ENCODE measurements around the gene MEIKIN. TPM values are rescaled to one million over a fixed set of nuclear protein-coding genes. Genes with fewer than 3 reads are reported as not detected.

The MEIKIN gene
- total and polyA plus RNA-seq, 2 of the 13 experiments (the other 11 are each of a cell fraction or from before 2014, with no cell fraction given), result not detected

GRCh38 chr5:131796793-131797693 lies 148.4 kb downstream of the MEIKIN start, which contains the start of gene FNIP1 (continued):
- peak; percentile 48; the same call in 1 of the 2 replicates for TF ChIP-seq ZBTB39 (CRISPR knock-in tag; IDR thresholded peaks at IDR 0.05)
- TF ChIP-seq ZSCAN12 (CRISPR knock-in tag; IDR thresholded peaks at IDR 0.05), result no peak
- TF ChIP-seq ZNF670 (CRISPR knock-in tag; IDR thresholded peaks at IDR 0.05; ENCODE audit: borderline replicate concordance), result peak; percentile 98
- 0 out of 2 replicates have a peak, but pooled peaks have one; percentile 38 for TF ChIP-seq RERE (CRISPR knock-in tag; IDR thresholded peaks at IDR 0.05; ENCODE audit: low read depth)
- no peak for TF ChIP-seq CERS6 (CRISPR knock-in tag; IDR thresholded peaks at IDR 0.05)
- TF ChIP-seq NBN (conservative IDR thresholded peaks at IDR 0.05), result no peak
- TF ChIP-seq ZC3H4 (CRISPR knock-in tag; IDR thresholded peaks at IDR 0.05; ENCODE audit: borderline replicate concordance), result peak; percentile 66; the same call in 1 of the 2 replicates
- TF ChIP-seq SETDB1 (CRISPR knock-in tag; IDR thresholded peaks at IDR 0.05; ENCODE audit: borderline replicate concordance), result no peak
- TF ChIP-seq ZFP36L2 (CRISPR knock-in tag; IDR thresholded peaks at IDR 0.05), result no peak
- peak; percentile 59; the same call in 1 of the 2 replicates for TF ChIP-seq NCOR1 (IDR thresholded peaks at IDR 0.05; ENCODE audit: borderline replicate concordance, low read length)
- TF ChIP-seq DMAP1 (CRISPR knock-in tag; IDR thresholded peaks at IDR 0.05), result peak; percentile 87
- TF ChIP-seq TP53 (CRISPR knock-in tag; conservative IDR thresholded peaks at IDR 0.05), result no peak
- no peak for TF ChIP-seq HMGXB3 (CRISPR knock-in tag; IDR thresholded peaks at IDR 0.05; ENCODE audit: borderline replicate concordance)
- TF ChIP-seq ZNF543 (CRISPR knock-in tag; IDR thresholded peaks at IDR 0.05), result peak; percentile 93
- peak; percentile 26 for TF ChIP-seq ATF7-NPFF (CRISPR knock-in tag; IDR thresholded peaks at IDR 0.05; ENCODE audit: low read depth)
- TF ChIP-seq PAF1 (CRISPR knock-in tag; IDR thresholded peaks at IDR 0.05), result no peak
